DOHH2 (cell line): Measurements from ENCODE around the gene MAOA.

Experiments
- H3F3A ChIP-seq: fragments of 200-600 bp; sonication (generic), shearing (Covaris generic); 2 replicates; pipeline ENCODE4 v1.6.0; 2016; ENCODE audit warnings: antibody characterized with exemption, mild to moderate bottlenecking; ENCODE audit not compliant: control insufficient read depth, insufficient read depth
- H3K27ac ChIP-seq: fragments of 200-600 bp; sonication (generic); 2 replicates; pipeline ENCODE4 v1.5.1; 2014; ENCODE audit warnings: low read depth, mild to moderate bottlenecking, low read length, moderate library complexity
- H3K27me3 ChIP-seq: fragments of 200-600 bp; sonication (generic); 2 replicates; pipeline ENCODE4 v1.6.1; 2014; ENCODE audit warnings: mild to moderate bottlenecking, low read length, mixed read lengths; ENCODE audit not compliant: control insufficient read depth
- H3K36me3 ChIP-seq: fragments of 200-600 bp; sonication (generic); 2 replicates; pipeline ENCODE4 v1.6.1; 2014; ENCODE audit warnings: mild to moderate bottlenecking, low read length, moderate library complexity, mixed read lengths; ENCODE audit not compliant: control insufficient read depth
- H3K4me1 ChIP-seq: fragments of 200-600 bp; sonication (generic); 2 replicates; pipeline ENCODE4 v1.6.1; 2014; ENCODE audit warnings: mild to moderate bottlenecking, low read length, mixed read lengths; ENCODE audit not compliant: control insufficient read depth
- H3K4me2 ChIP-seq: fragments of 200-600 bp; sonication (generic); 2 replicates; pipeline ENCODE4 v1.6.0; 2014; ENCODE audit warnings: mild to moderate bottlenecking, low read length, moderate library complexity
- H3K4me3 ChIP-seq: fragments of 200-600 bp; sonication (generic); 2 replicates; pipeline ENCODE4 v1.5.1; 2014; ENCODE audit warnings: mild to moderate bottlenecking, low read length, mixed read lengths
- H3K79me2 ChIP-seq: fragments of 200-600 bp; sonication (generic); 2 replicates; pipeline ENCODE4 v1.6.1; 2014; ENCODE audit warnings: mild to moderate bottlenecking, low read length, mixed read lengths; ENCODE audit not compliant: control insufficient read depth
- H3K9me2 ChIP-seq: fragments of 200-600 bp; sonication (generic); replicated peaks from 2 replicates; pipeline ENCODE4 v1.6.1; 2014; ENCODE audit warnings: mild to moderate bottlenecking, low read length, mixed read lengths; ENCODE audit not compliant: control insufficient read depth
- H3K9me3 ChIP-seq: fragments of 200-600 bp; sonication (generic); 2 replicates; pipeline ENCODE4 v1.6.1; 2014; ENCODE audit warnings: antibody characterized with exemption, low read length, mixed read lengths; ENCODE audit not compliant: control insufficient read depth, insufficient read depth
- H4K20me1 ChIP-seq: fragments of 200-600 bp; sonication (generic); 2 replicates; pipeline ENCODE4 v1.6.0; 2014; ENCODE audit warnings: low read depth, mild to moderate bottlenecking, antibody characterized with exemption, low read length, moderate library complexity; ENCODE audit not compliant: control insufficient read depth, insufficient read depth
- CTCF ChIP-seq: fragments of 200-600 bp; sonication (generic); IDR thresholded peaks from one replicate; pipeline ENCODE4 v1.5.1; 2014; ENCODE audit warnings: antibody characterized with exemption, mild to moderate bottlenecking, low read depth, low read length; ENCODE audit not compliant: poor library complexity, severe bottlenecking
- EZH2phosphoT487 ChIP-seq: fragments of 200-600 bp; sonication (generic); IDR thresholded peaks from 2 replicates; pipeline ENCODE4 v1.6.1; 2017; ENCODE audit warnings: borderline replicate concordance, mild to moderate bottlenecking, antibody characterized with exemption, low read length, moderate library complexity, mixed read lengths

Gene MAOA

DNA sequence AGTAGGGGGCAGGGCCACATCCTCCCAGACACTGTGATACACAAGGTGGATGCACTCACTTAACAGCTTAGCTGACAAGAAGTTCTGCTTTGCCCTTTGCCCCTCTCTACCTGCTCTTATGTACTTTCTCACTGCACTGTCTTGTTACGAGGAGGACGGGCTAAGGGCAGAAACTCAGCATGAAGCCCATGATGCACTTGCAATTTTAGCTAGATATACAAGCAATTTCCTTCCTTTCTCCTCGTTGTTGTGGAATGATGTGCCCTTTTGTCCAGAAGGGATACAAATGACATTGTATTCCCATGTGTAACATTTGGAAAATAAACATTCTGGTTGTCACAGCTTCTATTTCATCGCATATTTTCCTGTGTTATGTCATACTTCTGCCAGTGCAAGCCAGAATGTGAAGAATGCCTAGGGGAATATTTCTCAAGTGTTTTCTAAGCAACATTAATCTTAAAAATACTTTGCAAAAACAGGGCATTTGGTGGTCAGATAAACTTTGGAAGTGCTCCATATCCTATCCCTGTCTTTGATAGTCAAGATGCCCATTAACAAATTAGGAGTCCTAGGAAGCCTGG lies 47.2 kb downstream of the MAOA start:
- H3K79me2 ChIP-seq, result no peaks in the 10 kb centered on the region
- no peaks in the 10 kb centered on the region for H3K36me3 ChIP-seq
- H3K9me2 ChIP-seq, result no peaks in the 10 kb centered on the region
- no peak overlapping the region for H3K4me3 ChIP-seq
- H3K27me3 ChIP-seq, result no peaks in the 10 kb centered on the region
- H3K4me2 ChIP-seq, result no peak overlapping the region
- no peaks in the 10 kb centered on the region for H3K4me1 ChIP-seq
- H3F3A ChIP-seq, result no peaks in the 10 kb centered on the region
- H3K9me3 ChIP-seq, result no peaks in the 10 kb centered on the region
- no peak overlapping the region for H3K27ac ChIP-seq
- TF ChIP-seq CTCF (no peak), EZH2phosphoT487 (no peak)
- H4K20me1 ChIP-seq, result no peaks in the 10 kb centered on the region

GRCh38 chrX:43706786-43707370 lies 50.8 kb downstream of the MAOA start:
- Histone ChIP-seq H3K4me3 (no peak overlapping the region), H3K9me3 (no peaks in the 10 kb centered on the region), H3K36me3 (no peaks in the 10 kb centered on the region), H4K20me1 (no peaks in the 10 kb centered on the region), H3K9me2 (no peaks in the 10 kb centered on the region), H3K79me2 (no peaks in the 10 kb centered on the region), H3F3A (no peaks in the 10 kb centered on the region), H3K27me3 (no peaks in the 10 kb centered on the region), H3K4me1 (no peaks in the 10 kb centered on the region), H3K27ac (no peak overlapping the region), H3K4me2 (no peak overlapping the region)
- no peak for TF ChIP-seq EZH2phosphoT487
- no peak for TF ChIP-seq CTCF

DNA sequence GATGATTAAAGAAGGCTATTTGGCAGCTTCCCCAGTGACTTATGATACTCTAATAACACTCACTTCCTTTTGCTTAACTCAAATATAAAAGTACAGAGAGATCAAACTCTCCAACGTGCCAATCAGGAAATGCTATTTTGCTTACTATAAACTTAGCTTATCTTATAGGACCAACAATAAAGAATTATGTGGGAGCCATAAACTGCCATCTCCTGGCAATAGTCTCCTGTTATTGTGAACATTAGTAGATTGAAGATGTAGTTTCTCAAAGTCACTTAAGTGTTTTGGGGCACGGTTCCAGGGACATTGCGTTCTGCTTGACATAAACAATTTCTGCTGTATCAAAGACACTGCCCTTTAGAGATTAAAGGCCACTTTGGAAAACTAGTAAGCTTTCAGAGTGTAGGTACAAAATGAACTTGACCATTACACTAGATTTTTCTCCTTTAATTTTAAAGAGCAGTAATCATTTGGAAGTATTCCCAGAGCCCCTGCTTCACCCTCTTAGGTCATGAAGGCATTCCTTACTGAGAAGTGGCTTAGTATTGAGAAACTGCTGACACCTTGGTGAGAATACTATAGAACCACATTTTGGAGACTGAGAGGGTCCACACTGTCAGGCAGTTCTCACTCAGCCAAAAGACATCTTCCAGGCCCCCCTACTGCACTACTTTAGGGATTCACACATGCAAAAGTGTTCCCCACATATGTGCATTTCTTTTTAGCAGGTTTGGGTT lies 51.9 kb downstream of the MAOA start:
- H3K9me3 ChIP-seq, result no peaks in the 10 kb centered on the region
- H3K36me3 ChIP-seq, result no peaks in the 10 kb centered on the region
- H3K4me3 ChIP-seq, result no peak overlapping the region
- TF ChIP-seq CTCF, result no peak
- no peak for TF ChIP-seq EZH2phosphoT487
- no peaks in the 10 kb centered on the region for H3K27me3 ChIP-seq
- H3K79me2 ChIP-seq, result no peaks in the 10 kb centered on the region
- no peaks in the 10 kb centered on the region for H4K20me1 ChIP-seq
- H3K9me2 ChIP-seq, result no peaks in the 10 kb centered on the region
- no peaks in the 10 kb centered on the region for H3K4me1 ChIP-seq
- H3F3A ChIP-seq, result no peaks in the 10 kb centered on the region
- H3K4me2 ChIP-seq, result no peak overlapping the region
- no peak overlapping the region for H3K27ac ChIP-seq
